Suprapubic skin (tissue), 4 donors: ENCODE results near the gene NME7. TPM values are rescaled to one million over a fixed set of nuclear protein-coding genes. Genes with fewer than 3 reads are reported as not detected.

Source experiments
- DNase-seq, 2 donors: peaks; one replicate each; pipeline ENCODE4 v3.0.0-alpha.2; 2019; ENCODE audit warnings: low spot score in 2 of 2
- H3K27ac ChIP-seq: fragments of 200-600 bp; sonication (generic); one replicate; pipeline ENCODE4 v1.5.1; 2019
- H3K27me3 ChIP-seq: fragments of 200-600 bp; sonication (generic); one replicate; pipeline ENCODE4 v1.5.1; 2019
- H3K36me3 ChIP-seq: fragments of 200-600 bp; sonication (generic); one replicate; pipeline ENCODE4 v1.5.1; 2019
- H3K4me1 ChIP-seq: fragments of 200-600 bp; sonication (generic); one replicate; pipeline ENCODE4 v1.5.1; 2019
- H3K4me3 ChIP-seq: fragments of 200-600 bp; sonication (generic); one replicate; pipeline ENCODE4 v1.5.1; 2019; ENCODE audit warnings: mild to moderate bottlenecking
- H3K9me3 ChIP-seq: fragments of 200-600 bp; sonication (generic); one replicate; pipeline ENCODE4 v1.5.1; 2019
- CTCF ChIP-seq, 2 donors: fragments of 200-600 bp in 1 of 2; fragments of 450-650 bp in 1 of 2; sonication (generic) in 1 of 2; IDR thresholded peaks; one replicate each; pipeline ENCODE4 v1.5.1; 2016 to 2019; ENCODE audit warnings: antibody characterized with exemption in 2 of 2, mild to moderate bottlenecking in 1 of 2, moderate library complexity in 1 of 2
- EP300 ChIP-seq: sonication (generic); formaldehyde crosslinking; IDR thresholded peaks from one replicate; pipeline ENCODE4 v1.6.1; 2017; ENCODE audit warnings: antibody characterized with exemption
- POLR2A ChIP-seq, 2 donors: fragments of 450-650 bp; IDR thresholded peaks; one replicate each; pipeline ENCODE4 v1.6.1; 2017; ENCODE audit warnings: antibody characterized with exemption in 2 of 2, mild to moderate bottlenecking in 2 of 2, moderate library complexity in 2 of 2
- POLR2AphosphoS5 ChIP-seq, 3 donors: sonication (generic); formaldehyde crosslinking; IDR thresholded peaks; one replicate each; pipeline ENCODE4 v1.6.1; 2017; ENCODE audit warnings: antibody characterized with exemption in 3 of 3
- whole genome bisulfite sequencing: methylation state at CpG from one replicate; pipeline ENCODE4 v1.1.5; 2018; 5-methylcytosine and 5-hydroxymethylcytosine counted together
- total RNA-seq, 4 donors: library from RNA; depleted of rRNA; stranded (reverse); fragments of >200 nt; gene quantifications; one replicate each; pipeline ENCODE4 v1.1.0, GENCODE V29; 2016

The NME7 gene
- total RNA-seq, 4 donors from 2014 or later: 9.5 to 13.9 (median 11.7) TPM

DNA sequence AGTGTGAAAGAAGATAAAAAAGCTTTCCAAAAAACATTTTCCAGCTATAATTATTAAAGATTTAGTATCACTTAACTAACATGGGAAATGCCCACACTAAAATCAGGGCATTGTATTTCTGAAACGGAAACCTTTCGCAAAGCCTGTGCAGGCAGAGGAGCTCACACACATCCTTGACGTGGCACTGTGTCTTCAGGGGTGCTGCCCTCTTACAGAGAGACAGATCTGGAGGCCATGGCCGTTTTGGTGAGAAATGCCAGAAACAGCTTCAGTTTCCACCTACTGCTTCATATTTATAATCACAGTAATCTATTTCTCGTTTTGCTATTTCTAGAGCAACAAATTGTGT, 234.4 kb downstream of the NME7 start:
- no peak overlapping the region for H3K4me3 ChIP-seq
- DNase-seq: no peak
- H3K36me3 ChIP-seq: peaks cover 14% of the 10 kb centered on the region
- H3K27ac ChIP-seq: no peak overlapping the region
- no peaks in the 10 kb centered on the region for H3K4me1 ChIP-seq
- 77% methylated on average over 5 of the region's 5 CpGs for WGBS
- H3K27me3 ChIP-seq: no peaks in the 10 kb centered on the region
- no peaks in the 10 kb centered on the region for H3K9me3 ChIP-seq
- TF ChIP-seq POLR2A (IDR thresholded peaks at IDR 0.05): no peak
- no peak for TF ChIP-seq EP300
- no peak for TF ChIP-seq POLR2AphosphoS5 (IDR thresholded peaks at IDR 0.05)
- TF ChIP-seq CTCF (IDR thresholded peaks at IDR 0.05): no peak

DNA sequence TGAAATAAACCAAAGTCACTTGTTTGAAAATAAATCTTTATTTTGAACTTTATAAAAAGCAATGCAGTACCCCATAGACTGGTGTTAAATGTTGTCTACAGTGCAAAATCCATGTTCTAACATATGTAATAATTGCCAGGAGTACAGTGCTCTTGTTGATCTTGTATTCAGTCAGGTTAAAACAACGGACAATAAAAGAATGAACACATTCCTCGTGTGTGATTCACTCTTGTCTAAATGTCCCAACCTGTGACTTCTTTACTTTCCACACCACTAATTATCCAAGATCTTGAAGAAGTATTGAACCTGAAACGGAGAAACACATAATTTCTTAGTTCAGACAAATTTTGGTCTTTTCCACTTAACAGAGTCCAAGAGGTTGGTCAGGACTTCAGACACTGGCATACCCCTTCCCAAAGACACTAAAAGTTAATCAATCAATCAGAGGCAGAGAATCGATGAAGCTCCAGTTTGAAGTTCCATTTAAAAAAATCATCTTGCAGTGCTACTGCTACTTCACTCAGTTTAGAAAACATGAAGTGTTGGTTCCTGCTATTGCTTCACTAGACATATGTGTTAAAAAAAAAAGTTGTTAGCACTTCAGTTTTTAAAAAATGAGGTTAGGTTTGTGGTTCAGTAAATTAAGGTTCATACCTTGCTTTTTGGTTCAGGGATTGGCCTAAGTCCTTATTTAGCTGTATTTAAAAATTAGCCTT, 234.9 kb downstream of the NME7 start:
- no peaks in the 10 kb centered on the region for H3K9me3 ChIP-seq
- TF ChIP-seq EP300 (no peak), POLR2A (IDR thresholded peaks at IDR 0.05) (no peak), CTCF (IDR thresholded peaks at IDR 0.05) (no peak), POLR2AphosphoS5 (IDR thresholded peaks at IDR 0.05) (no peak)
- H3K4me1 ChIP-seq: no peaks in the 10 kb centered on the region
- 68% methylated on average over 4 of the region's 4 CpGs for WGBS
- H3K4me3 ChIP-seq: no peak overlapping the region
- H3K27ac ChIP-seq: no peak overlapping the region
- peaks cover 18% of the 10 kb centered on the region for H3K36me3 ChIP-seq
- no peaks in the 10 kb centered on the region for H3K27me3 ChIP-seq
- DNase-seq: no peak

DNA sequence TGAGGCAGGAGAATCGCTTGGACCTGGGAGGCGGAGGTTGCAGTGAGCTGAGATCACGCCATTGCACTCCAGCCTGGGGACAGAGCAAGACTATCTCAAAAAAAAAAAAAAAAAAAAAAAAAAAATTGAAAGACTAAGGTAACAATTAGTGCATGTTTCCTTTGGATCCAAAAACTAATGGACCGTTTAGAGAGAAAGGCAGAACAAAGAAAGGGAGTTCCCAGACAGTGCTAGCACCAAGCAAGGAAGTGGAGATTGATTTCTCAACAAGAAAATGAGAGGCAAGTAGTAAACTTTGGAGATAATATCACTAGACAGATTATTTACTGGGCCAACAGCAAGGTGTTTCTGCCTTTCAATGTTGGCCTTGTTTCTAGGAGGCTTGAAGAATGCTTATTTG, 236.9 kb downstream of the NME7 start:
- DNase-seq: no peak
- peaks cover 18% of the 10 kb centered on the region for H3K36me3 ChIP-seq
- H3K27ac ChIP-seq: no peak overlapping the region
- H3K4me1 ChIP-seq: no peaks in the 10 kb centered on the region
- H3K9me3 ChIP-seq: no peaks in the 10 kb centered on the region
- no peak overlapping the region for H3K4me3 ChIP-seq
- TF ChIP-seq POLR2A (IDR thresholded peaks at IDR 0.05) (no peak), POLR2AphosphoS5 (IDR thresholded peaks at IDR 0.05) (no peak), EP300 (no peak), CTCF (IDR thresholded peaks at IDR 0.05) (no peak)
- H3K27me3 ChIP-seq: no peaks in the 10 kb centered on the region
- 82% methylated on average over 4 of the region's 4 CpGs for WGBS

DNA sequence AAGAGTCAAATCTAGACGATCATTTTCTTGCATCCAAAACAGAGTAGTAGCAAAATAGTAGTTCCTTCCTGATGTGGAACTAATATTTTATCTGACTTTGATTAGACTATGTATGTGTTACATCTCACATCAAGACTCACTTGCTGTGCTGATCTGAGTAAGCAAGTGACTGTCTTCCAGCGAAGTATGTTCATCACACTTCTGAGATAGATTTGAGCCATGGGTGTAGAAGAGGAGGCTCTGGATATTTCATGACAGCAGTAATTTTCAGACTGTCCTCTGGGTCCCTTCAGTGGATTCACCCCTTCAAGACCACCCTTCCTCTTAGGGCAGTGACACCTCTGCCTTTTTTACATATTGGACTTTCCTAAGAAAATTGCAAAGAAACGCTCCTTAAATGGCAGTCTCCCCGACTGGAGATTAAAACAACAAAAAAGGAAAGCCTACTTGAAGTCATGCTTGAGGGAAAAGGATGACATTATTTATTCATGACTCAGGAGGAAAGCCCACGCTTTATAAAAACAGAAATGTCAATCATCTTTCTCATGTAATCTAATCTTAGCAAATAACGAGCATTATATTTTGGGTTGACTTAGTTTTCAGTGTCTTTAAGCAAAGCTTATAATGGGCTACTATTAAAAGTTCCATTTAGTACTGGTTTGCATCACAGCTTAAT, 238.3 kb downstream of the NME7 start:
- TF ChIP-seq EP300: no peak
- TF ChIP-seq CTCF (IDR thresholded peaks at IDR 0.05): no peak
- no peak for TF ChIP-seq POLR2AphosphoS5 (IDR thresholded peaks at IDR 0.05)
- no peak for TF ChIP-seq POLR2A (IDR thresholded peaks at IDR 0.05)
- Histone ChIP-seq H3K27me3 (no peaks in the 10 kb centered on the region), H3K27ac (no peak overlapping the region), H3K36me3 (peaks cover 18% of the 10 kb centered on the region), H3K9me3 (no peaks in the 10 kb centered on the region), H3K4me3 (no peak overlapping the region), H3K4me1 (no peaks in the 10 kb centered on the region)
- no peak for DNase-seq
- WGBS: 76% methylated on average over 6 of the region's 6 CpGs

DNA sequence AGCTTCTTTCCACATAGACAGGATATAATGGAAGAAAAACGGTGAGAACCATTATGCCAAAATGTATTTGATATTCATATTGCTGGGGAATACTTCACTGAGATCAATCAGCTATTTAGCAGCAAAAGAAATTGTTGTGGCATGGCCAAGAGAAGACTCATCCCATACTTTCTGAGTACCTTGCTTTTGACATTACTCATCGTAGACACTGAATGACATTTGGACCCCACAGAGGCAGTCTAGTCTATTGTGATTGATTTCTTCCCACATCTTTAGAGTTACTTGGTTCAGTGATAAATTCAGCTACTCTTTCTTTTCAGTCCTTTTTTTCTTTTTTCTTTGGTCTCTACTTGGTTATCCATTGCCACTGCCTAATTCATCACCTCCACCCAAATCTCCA, 239.0 kb downstream of the NME7 start:
- Histone ChIP-seq H3K9me3 (no peaks in the 10 kb centered on the region), H3K4me3 (no peak overlapping the region), H3K36me3 (peaks cover 18% of the 10 kb centered on the region), H3K4me1 (no peaks in the 10 kb centered on the region), H3K27me3 (no peaks in the 10 kb centered on the region), H3K27ac (no peak overlapping the region)
- 95% methylated on average over 2 of the region's 2 CpGs for WGBS
- no peak for DNase-seq
- TF ChIP-seq EP300 (no peak), CTCF (IDR thresholded peaks at IDR 0.05) (no peak), POLR2A (IDR thresholded peaks at IDR 0.05) (no peak), POLR2AphosphoS5 (IDR thresholded peaks at IDR 0.05) (no peak)
